Uterus (tissue), 4 donors: ENCODE data around the gene SEH1L. TPM values are rescaled to one million over a fixed set of nuclear protein-coding genes. Genes with fewer than 3 reads are reported as not detected.

Experiments used
- DNase-seq, 2 donors: peaks; one replicate each; pipeline ENCODE4 v3.0.0-alpha.2; 2019 to 2020
- H3K27ac ChIP-seq, 2 donors: fragments of 200-600 bp; sonication (generic); 1 replicate in 1 of 2; 2 replicates in 1 of 2; pipeline ENCODE4 v1.5.1; 2016 to 2018
- H3K27me3 ChIP-seq, 2 donors: fragments of 200-600 bp; sonication (generic); one replicate each; pipeline ENCODE4 v1.5.1; 2018 to 2019; ENCODE audit warnings: control low read depth in 1 of 2
- H3K36me3 ChIP-seq, 2 donors: fragments of 200-600 bp; sonication (generic); one replicate each; pipeline ENCODE4 v1.5.1; 2019; ENCODE audit warnings: control low read depth in 1 of 2
- H3K4me1 ChIP-seq, 2 donors: fragments of 200-600 bp; sonication (generic); one replicate each; pipeline ENCODE4 v1.5.1; 2018 to 2019; ENCODE audit warnings: control low read depth in 1 of 2
- H3K4me3 ChIP-seq, 2 donors: fragments of 200-600 bp; sonication (generic); 1 replicate in 1 of 2; 2 replicates in 1 of 2; pipeline ENCODE4 v1.5.1; 2018 to 2019; ENCODE audit warnings: mild to moderate bottlenecking in 1 of 2
- H3K9me3 ChIP-seq, 2 donors: fragments of 200-600 bp; sonication (generic); one replicate each; pipeline ENCODE4 v1.5.1; 2019; ENCODE audit warnings: control low read depth in 1 of 2
- CTCF ChIP-seq, 4 experiments: fragments of 200-600 bp in 2 of 4; fragments of 450-650 bp in 2 of 4; sonication (generic) in 2 of 4; IDR thresholded peaks; one replicate each; pipeline ENCODE4 v1.5.1; 2016 to 2019; ENCODE audit warnings: antibody characterized with exemption in 4 of 4, mild to moderate bottlenecking in 2 of 4, moderate library complexity in 1 of 4
- POLR2A ChIP-seq, 2 donors: fragments of 450-650 bp; IDR thresholded peaks; one replicate each; pipeline ENCODE4 v1.6.1; 2016; ENCODE audit warnings: antibody characterized with exemption in 2 of 2, mild to moderate bottlenecking in 1 of 2, moderate library complexity in 1 of 2
- intact Hi-C: fragments of 100-400 bp; cut with DNase I; formaldehyde crosslinking; loops from one replicate; pipeline ENCODE4 v1.15.1; 2023; ENCODE audit warnings: low total_unique reads
- total RNA-seq, 4 donors: library from RNA; depleted of rRNA in 3 of 4; stranded (reverse); fragments of >200 nt in 3 of 4; gene quantifications; one replicate each; pipeline versions ENCODE4 v1.1.0 to v1.2.4, GENCODE V29; 2014 to 2023
- donor health status: DM: yes; HTN: yes; CAD: no.

SEH1L gene
- total RNA-seq, 4 donors from 2014 or later = 14.4 to 53.8 (median 46.4) TPM

- Histone ChIP-seq H3K4me1 (no peaks in the 10 kb centered on the region), H3K36me3 (no peaks in the 10 kb centered on the region), H3K27ac (no peak overlapping the region), H3K9me3 (no peaks in the 10 kb centered on the region), H3K27me3 (no peaks in the 10 kb centered on the region), H3K4me3 (no peak overlapping the region)
- intact Hi-C loops = no loop called here
- TF ChIP-seq CTCF (IDR thresholded peaks at IDR 0.05) = no peak
- no peak for TF ChIP-seq POLR2A (IDR thresholded peaks at IDR 0.05)
- DNase-seq = no peak
Observed at GRCh38 chr18:12960395-12960794, 12.6 kb downstream of the SEH1L start.

GRCh38 chr18:12960853-12961397 lies 13.1 kb downstream of the SEH1L start:
- intact Hi-C loops = no loop called here
- H3K4me1 ChIP-seq = no peaks in the 10 kb centered on the region
- no peak for TF ChIP-seq CTCF (IDR thresholded peaks at IDR 0.05)
- TF ChIP-seq POLR2A (IDR thresholded peaks at IDR 0.05) = no peak
- H3K27me3 ChIP-seq = no peaks in the 10 kb centered on the region
- no peak overlapping the region for H3K4me3 ChIP-seq
- H3K27ac ChIP-seq = no peak overlapping the region
- no peak for DNase-seq
- H3K9me3 ChIP-seq = no peaks in the 10 kb centered on the region
- H3K36me3 ChIP-seq = no peaks in the 10 kb centered on the region

- Histone ChIP-seq H3K27me3 (no peaks in the 10 kb centered on the region), H3K9me3 (no peaks in the 10 kb centered on the region), H3K36me3 (no peaks in the 10 kb centered on the region), H3K4me3 (no peak overlapping the region), H3K4me1 (no peaks in the 10 kb centered on the region), H3K27ac (no peak overlapping the region)
- DNase-seq = no peak
- intact Hi-C loops = no loop called here
- no peak for TF ChIP-seq POLR2A (IDR thresholded peaks at IDR 0.05)
- TF ChIP-seq CTCF (IDR thresholded peaks at IDR 0.05) = no peak
Observed at GRCh38 chr18:12963069-12963468, 15.3 kb downstream of the SEH1L start.

- no peaks in the 10 kb centered on the region for H3K36me3 ChIP-seq
- intact Hi-C loops = no loop called here
- H3K27ac ChIP-seq = no peak overlapping the region
Observed at GRCh38 chr18:12968115-12968514, 20.3 kb downstream of the SEH1L start.

GRCh38 chr18:12968619-12969018 lies 20.8 kb downstream of the SEH1L start:
- Histone ChIP-seq H3K4me3 (no peak overlapping the region), H3K27ac (no peak overlapping the region), H3K9me3 (no peaks in the 10 kb centered on the region), H3K27me3 (no peaks in the 10 kb centered on the region), H3K36me3 (no peaks in the 10 kb centered on the region), H3K4me1 (no peaks in the 10 kb centered on the region)
- intact Hi-C loops = no loop called here
- no peak for DNase-seq
- TF ChIP-seq POLR2A (IDR thresholded peaks at IDR 0.05) (no peak), CTCF (IDR thresholded peaks at IDR 0.05) (no peak)

More at GRCh38 chr18:12968115-12968514, 20.3 kb downstream of the SEH1L start:
- H3K4me3 ChIP-seq = no peak overlapping the region
- no peaks in the 10 kb centered on the region for H3K4me1 ChIP-seq
- H3K9me3 ChIP-seq = no peaks in the 10 kb centered on the region
- TF ChIP-seq POLR2A (IDR thresholded peaks at IDR 0.05) (no peak), CTCF (IDR thresholded peaks at IDR 0.05) (no peak)
- H3K27me3 ChIP-seq = no peaks in the 10 kb centered on the region
- DNase-seq = no peak
